Activated CD8-positive, alpha-beta T cell treated with anti-CD3 and anti-CD28 coated beads for 36 hours (primary cell): ENCODE measurements around the gene B4GALNT2. TPM values are rescaled to one million over a fixed set of nuclear protein-coding genes. Genes with fewer than 3 reads are reported as not detected.
"Not testable (repeated sequence)": the region's sequence is repeated elsewhere in the genome, so short reads cannot be mapped to it uniquely, and the experiment has no call there.

Experiments used
- ATAC-seq: fragments of 200-7000 bp; cut with Tn5 transposase; one replicate; pipeline ENCODE4 v1.10.0; 2021; ENCODE audit warnings: mild to moderate bottlenecking, moderate library complexity
- CTCF ChIA-PET: fragments of 350-600 bp; sonication (Branson Sonifier 250); formaldehyde crosslinking; loops from one replicate; lab custom pipeline; 2021; ENCODE audit warnings: antibody characterized with exemption; lab: Charles Lee
- POLR2A ChIA-PET: fragments of 350-600 bp; sonication (Branson Sonifier 250); formaldehyde crosslinking; loops from one replicate; lab custom pipeline; 2021; ENCODE audit warnings: antibody characterized with exemption; lab: Charles Lee
- DNase-seq: peaks from one replicate; pipeline ENCODE4 v3.0.0-alpha.2; 2020
- H3K27ac Mint-ChIP-seq: one replicate; pipeline ENCODE4 v1.8.0; 2021; ENCODE audit warnings: mild to moderate bottlenecking, mixed read lengths
- H3K27me3 Mint-ChIP-seq: one replicate; pipeline ENCODE4 v1.8.0; 2021; ENCODE audit warnings: mixed read lengths
- H3K36me3 Mint-ChIP-seq: one replicate; pipeline ENCODE4 v1.8.0; 2021; ENCODE audit warnings: low read depth, mixed read lengths
- H3K4me1 Mint-ChIP-seq: one replicate; pipeline ENCODE4 v1.8.0; 2021; ENCODE audit warnings: low read depth, mixed read lengths
- H3K4me3 Mint-ChIP-seq: one replicate; pipeline ENCODE4 v1.8.0; 2021; ENCODE audit warnings: mild to moderate bottlenecking, moderate library complexity, mixed read lengths
- H3K9me3 Mint-ChIP-seq: one replicate; pipeline ENCODE4 v1.8.0; 2021; ENCODE audit warnings: mixed read lengths
- CTCF ChIP-seq: fragments of 200-600 bp; IDR thresholded peaks from one replicate; pipeline ENCODE4 v1.8.0; 2022; ENCODE audit warnings: antibody characterized with exemption, mild to moderate bottlenecking
- intact Hi-C: fragments of 100-400 bp; cut with micrococcal nuclease; formaldehyde crosslinking; loops from one replicate; pipeline ENCODE4 v1.10.0; 2022
- total RNA-seq, 2 experiments: library from RNA; stranded (reverse); gene quantifications; one replicate each; pipeline ENCODE4 v1.2.3, GENCODE V29; 2021

Gene B4GALNT2
- total RNA-seq, 2 experiments from 2014 or later, result not detected

DNA sequence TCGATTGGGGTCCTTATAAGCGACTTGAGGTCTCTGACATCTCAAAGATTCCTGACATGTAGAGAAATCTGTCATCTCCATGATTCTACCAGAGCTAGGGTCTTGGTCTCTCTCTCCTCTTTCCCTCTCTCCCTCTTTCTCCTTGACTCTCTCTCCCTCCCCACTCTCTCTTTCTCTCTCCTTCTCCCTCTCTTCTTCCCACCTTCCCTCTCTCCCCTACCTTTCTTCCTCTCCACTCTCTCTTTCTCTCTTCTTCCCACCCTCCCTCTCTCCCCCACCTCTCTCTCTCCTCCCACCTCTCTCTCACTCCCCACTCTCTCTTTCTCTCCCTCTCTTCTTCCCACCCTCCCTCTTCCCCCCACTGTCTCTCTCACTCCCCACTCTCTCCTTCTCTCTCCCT lies 32.6 kb downstream of the B4GALNT2 start:
- no peak for ATAC-seq
- Mint-ChIP-seq H3K9me3 (no peaks in the 10 kb centered on the region), H3K4me3 (no peak overlapping the region), H3K36me3 (no peaks in the 10 kb centered on the region), H3K27me3 (peaks cover 29% of the 10 kb centered on the region), H3K4me1 (no peaks in the 10 kb centered on the region), H3K27ac (no peak overlapping the region)
- ChIA-PET POLR2A (no interaction called here), CTCF (no interaction called here)
- DNase-seq, result no peak
- intact Hi-C loops, result no loop called here
- no peak for TF ChIP-seq CTCF

- H3K36me3 Mint-ChIP-seq, result no peaks in the 10 kb centered on the region
- ATAC-seq (no peak), DNase-seq (no peak)
- no peak for TF ChIP-seq CTCF
- no peak overlapping the region for H3K27ac Mint-ChIP-seq
- ChIA-PET CTCF (interaction anchor here (1.8 kb wide), 1 partner anchor 12 kb away, joined by 7 read pairs; no protein-coding TSS in a partner anchor), POLR2A (interaction anchor here (0.6 to 1.3 kb wide), 2 partner anchors 11 to 24 kb away, joined by 3 to 5 read pairs; no protein-coding TSS in a partner anchor)
- H3K27me3 Mint-ChIP-seq, result peaks cover 36% of the 10 kb centered on the region
- no peak overlapping the region for H3K4me3 Mint-ChIP-seq
- intact Hi-C loops, result no loop called here
- H3K4me1 Mint-ChIP-seq, result no peaks in the 10 kb centered on the region
- H3K9me3 Mint-ChIP-seq, result peaks cover 3% of the 10 kb centered on the region
Measured at GRCh38 chr17:49168706-49169105, 36.1 kb downstream of the B4GALNT2 start.

DNA sequence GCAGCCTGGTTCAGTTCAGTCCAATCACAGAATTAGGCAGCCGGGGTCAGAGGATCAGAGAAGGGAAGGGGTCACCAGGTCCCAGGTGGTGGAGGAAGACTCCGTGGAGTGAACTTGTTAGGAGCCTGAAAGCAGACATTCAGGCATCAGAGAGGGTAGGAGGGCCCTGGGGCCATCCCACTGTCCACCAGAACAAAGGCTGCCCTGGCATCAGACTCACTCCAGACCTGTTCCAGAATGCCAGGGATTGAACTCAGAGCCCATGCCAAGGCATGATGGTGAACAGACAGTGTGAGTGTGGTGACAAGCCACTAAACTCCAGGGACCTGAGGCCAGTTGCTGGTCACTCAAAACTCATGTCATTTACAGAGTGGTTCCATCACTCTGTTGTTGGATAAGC lies 37.6 kb downstream of the B4GALNT2 start:
- no peak overlapping the region for H3K4me3 Mint-ChIP-seq
- POLR2A ChIA-PET, result no interaction called here
- ATAC-seq (no peak), DNase-seq (no peak)
- TF ChIP-seq CTCF, result no peak
- H3K27me3 Mint-ChIP-seq, result peaks cover 40% of the 10 kb centered on the region
- peaks cover 10% of the 10 kb centered on the region for H3K9me3 Mint-ChIP-seq
- intact Hi-C loops, result no loop called here
- no peaks in the 10 kb centered on the region for H3K36me3 Mint-ChIP-seq
- CTCF ChIA-PET, result interaction anchor here (1.2 to 1.7 kb wide), 2 partner anchors 10 to 56 kb away, joined by 4 to 6 read pairs; no protein-coding TSS in a partner anchor
- H3K4me1 Mint-ChIP-seq, result no peaks in the 10 kb centered on the region
- no peak overlapping the region for H3K27ac Mint-ChIP-seq

GRCh38 chr17:49170711-49171110 lies 38.1 kb downstream of the B4GALNT2 start:
- intact Hi-C loops, ATAC-seq, DNase-seq, H3K36me3 Mint-ChIP-seq, H3K4me1 Mint-ChIP-seq, H3K27ac Mint-ChIP-seq, H3K4me3 Mint-ChIP-seq, POLR2A ChIA-PET: not testable (repeated sequence)
- Mint-ChIP-seq H3K27me3 (peaks cover 37% of the 10 kb centered on the region), H3K9me3 (peaks cover 13% of the 10 kb centered on the region)
- CTCF ChIA-PET, result interaction anchor here (1.2 to 1.7 kb wide), 2 partner anchors 10 to 56 kb away, joined by 4 to 6 read pairs; no protein-coding TSS in a partner anchor

GRCh38 chr17:49175978-49176377 lies 43.4 kb downstream of the B4GALNT2 start:
- H3K9me3 Mint-ChIP-seq, result peaks cover 28% of the 10 kb centered on the region
- CTCF ChIA-PET, DNase-seq, H3K27ac Mint-ChIP-seq, H3K4me1 Mint-ChIP-seq, POLR2A ChIA-PET, H3K36me3 Mint-ChIP-seq, H3K4me3 Mint-ChIP-seq, H3K27me3 Mint-ChIP-seq, ATAC-seq, intact Hi-C loops: not testable (repeated sequence)

DNA sequence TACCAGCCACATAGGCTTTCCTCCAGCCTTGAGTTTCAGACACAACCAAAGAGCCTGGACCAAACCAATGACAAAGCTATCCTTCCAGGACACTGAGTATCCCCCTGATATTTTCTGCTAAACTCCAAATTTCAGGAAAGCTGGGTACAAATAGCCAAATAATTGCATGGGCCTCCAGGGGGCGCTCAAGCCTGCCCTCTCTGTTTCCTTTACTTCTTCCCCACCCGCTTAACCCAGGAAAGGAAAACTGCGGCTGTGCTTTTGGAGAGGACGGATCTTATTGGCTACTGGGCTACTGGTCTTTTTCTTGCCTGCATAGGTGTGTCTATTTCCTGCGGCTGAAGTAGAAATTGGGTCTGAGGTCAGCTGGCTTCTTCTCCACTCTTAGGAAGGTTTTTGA lies 47.7 kb downstream of the B4GALNT2 start:
- Mint-ChIP-seq H3K9me3 (peaks cover 24% of the 10 kb centered on the region), H3K4me3 (no peak overlapping the region), H3K4me1 (peaks cover 4% of the 10 kb centered on the region), H3K27me3 (no peaks in the 10 kb centered on the region), H3K27ac (no peak overlapping the region), H3K36me3 (peaks cover 3% of the 10 kb centered on the region)
- ATAC-seq (peak; percentile 37), DNase-seq (peak; percentile 82)
- TF ChIP-seq CTCF, result peak; percentile 99
- intact Hi-C loops, result loop anchor here (2.0 kb wide), 1 partner anchor 46 kb away; no protein-coding TSS in a partner anchor
- POLR2A ChIA-PET, result interaction anchor here (0.8 to 3.2 kb wide), 6 partner anchors 10 to 47 kb away, joined by 3 to 20 read pairs (median 4); no protein-coding TSS in a partner anchor
- CTCF ChIA-PET, result interaction anchor here (0.6 to 10.3 kb wide), 45 partner anchors 10 to 232 kb away, joined by 3 to 210 read pairs (median 4); partner anchors contain the start of genes ABI3, GNGT2 and PHOSPHO1
